GM18909 (cell line): ENCODE results near the gene GNAT1.
"Not testable (repeated sequence)": the region's sequence is repeated elsewhere in the genome, so short reads cannot be mapped to it uniquely, and the experiment has no call there.

ENCODE experiments used
- ATAC-seq: cut with Tn5 transposase; IDR thresholded peaks from one replicate; pipeline ENCODE4 v1.9.1; 2021; ENCODE audit warnings: mild to moderate bottlenecking; ENCODE audit not compliant: unreplicated experiment, poor library complexity

The GNAT1 gene

GRCh38 chr3:50201573-50202315 lies 10.3 kb downstream of the GNAT1 start:
- no peak for ATAC-seq

DNA sequence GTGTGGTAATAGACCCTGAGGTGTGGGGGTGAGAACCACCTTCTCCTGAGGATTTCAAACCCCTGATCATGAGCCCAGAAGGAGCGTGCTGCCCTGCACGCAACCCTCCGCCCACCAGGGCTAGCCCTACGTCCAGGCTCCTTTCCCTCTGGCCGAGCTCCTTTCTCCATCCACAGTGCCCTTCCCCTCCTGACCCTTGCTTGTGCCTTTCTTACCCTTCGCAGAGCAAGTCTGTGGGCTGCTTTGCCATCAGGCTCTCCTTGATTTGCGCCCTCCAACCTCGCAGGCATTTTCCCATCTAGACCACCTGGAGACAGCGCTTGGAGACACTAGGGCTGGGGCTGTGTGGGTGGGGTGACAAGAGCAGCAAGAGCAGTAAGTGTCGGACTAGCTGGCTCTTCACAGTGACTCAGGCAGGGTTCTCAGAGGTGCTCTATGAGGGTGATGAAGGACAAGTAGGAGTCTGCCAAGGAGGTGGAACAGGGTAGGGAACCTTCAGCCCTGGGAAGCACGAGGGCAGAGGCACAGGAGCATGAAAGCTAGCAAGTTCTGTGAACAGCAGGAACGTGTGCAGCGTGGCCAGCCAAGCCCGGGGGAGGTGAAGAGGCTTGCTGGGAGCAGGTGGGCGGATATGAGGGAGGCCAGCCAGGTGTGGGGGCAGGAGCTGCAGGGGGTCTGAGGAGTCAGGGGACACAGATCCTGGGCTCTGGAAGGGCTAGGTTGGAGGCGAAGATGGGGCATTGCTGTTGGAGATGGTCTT lies 11.1 kb downstream of the GNAT1 start:
- no peak for ATAC-seq

DNA sequence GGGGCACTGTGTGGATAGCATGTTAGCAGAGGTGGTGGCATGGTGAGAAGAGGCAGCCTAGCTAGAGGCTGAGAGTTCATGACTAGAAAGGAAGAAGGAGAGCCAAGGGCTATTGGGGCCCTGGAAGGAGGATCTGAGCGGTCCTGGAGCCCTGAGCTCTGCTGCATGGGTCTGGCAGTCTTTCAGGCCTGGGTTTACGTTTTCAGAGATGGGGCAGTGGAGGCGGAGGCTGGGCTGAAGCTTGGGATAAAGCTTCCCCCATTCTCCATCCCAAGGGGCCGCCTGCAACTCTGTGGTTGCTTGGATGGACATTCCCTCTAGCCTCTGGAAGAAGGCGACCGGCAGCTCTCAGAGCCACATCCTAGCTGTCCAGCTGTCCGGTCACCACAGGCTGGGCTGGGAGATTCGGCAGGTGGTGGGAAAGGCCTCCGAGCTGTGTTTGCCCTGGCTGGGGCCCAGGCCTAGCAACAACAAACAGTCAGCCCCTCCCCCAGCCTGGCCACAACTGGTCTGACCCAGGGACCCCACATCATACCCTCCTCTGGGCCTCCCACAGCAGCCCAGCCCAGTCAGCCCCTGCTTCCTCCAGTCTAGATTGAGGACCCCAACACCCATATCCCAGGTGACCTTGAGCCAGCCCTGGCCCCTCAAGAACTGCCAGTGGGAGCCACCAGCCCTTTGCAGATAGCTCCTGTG lies 11.9 kb downstream of the GNAT1 start:
- no peak for ATAC-seq

DNA sequence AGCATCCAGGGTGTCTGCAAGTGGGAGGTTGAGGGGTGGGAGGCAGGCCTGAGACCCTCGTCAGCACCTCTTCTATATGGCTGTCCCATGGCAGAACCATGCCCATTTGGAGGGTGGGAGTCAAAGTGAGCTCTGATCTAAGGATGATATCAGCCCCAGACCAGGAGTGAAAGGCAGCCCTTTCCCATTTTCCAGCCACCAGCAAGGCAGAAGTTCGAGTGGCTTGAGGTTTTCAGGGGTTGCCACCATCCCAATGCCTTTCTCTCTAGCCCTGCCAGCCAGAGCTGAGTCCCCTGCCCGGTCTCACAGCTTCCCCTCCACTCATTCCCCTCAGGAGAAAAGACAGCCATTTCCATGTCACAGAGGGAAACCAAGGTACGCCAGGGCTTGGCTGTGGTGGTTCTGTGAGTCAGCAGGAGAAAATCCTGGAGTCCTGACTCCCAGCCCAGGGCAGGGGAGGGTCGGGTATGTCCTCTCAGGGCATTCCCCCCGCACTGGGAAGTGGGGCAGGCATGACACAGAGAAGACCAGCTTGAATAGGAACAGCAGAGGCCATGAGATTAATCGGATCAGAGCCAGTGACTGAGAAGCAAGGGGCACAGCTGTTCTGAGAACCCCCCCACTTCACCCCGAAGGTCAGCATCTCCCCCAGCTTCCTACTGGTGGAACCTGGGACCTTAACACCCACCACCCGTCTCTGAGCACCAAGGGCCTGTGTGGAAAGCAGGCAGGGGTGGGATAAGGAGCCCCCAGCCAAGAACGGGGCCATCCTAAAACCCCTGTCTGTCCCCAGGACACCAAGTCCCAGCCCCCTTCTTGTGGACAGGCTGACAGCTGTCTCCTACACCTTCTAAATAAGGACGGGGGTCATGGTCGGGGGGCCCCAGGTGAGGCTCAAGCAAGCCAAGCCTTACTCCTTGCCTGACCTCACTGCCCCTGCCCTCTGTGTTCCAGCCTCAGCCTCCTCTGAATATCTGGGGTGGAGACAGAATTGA lies 12.7 kb downstream of the GNAT1 start:
- no peak for ATAC-seq

GRCh38 chr3:50204804-50205412 lies 13.5 kb downstream of the GNAT1 start, which contains the start of gene SLC38A3:
SLC38A3 (plus strand) TSS chr3:50205271; CDS start chr3:50214200, 8,929 bp downstream.
- no peak for ATAC-seq

DNA sequence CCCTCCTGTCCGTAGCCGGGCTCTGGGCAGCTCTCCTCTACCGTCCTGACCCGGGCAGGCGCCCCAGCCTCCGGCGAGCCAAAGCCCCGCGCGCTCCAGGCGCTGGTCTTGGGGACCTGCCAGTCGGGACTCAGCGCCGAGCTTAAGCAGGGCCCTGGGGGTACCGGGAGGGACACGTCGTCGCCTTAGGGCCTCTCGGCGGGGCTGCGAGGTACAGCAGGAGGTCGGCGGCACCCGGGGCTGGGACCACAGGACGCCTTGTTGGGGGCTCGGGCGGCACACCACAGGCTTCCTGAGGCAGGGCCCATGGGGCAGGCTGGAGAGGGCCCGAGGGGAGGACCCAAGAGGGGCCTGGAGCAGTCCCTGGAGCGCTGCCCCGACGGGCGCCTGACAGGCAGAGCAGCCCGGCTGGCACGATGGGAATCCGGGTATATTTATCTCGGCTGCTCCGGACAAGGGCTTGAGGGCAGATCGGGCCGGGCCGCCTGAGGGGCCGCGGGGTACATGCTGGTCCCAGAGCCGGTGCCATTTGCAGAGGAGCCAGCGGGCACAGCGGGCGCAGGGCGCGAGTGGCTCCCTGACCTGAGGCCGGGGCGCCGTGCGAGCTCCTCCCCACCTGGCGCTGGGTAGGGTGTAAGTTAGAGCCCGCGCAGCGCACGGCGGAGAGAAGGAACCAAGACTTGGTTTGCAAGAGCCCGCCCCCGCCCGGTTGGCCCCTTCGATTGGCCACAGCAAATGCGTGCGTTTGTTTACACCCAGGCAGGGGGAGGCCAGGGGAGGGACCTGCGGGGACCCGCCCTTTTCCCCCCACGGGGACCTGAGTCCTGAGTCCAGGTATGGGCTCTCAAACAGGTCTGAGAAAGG lies 14.2 kb downstream of the GNAT1 start:
- no peak for ATAC-seq

- no peak for ATAC-seq
Measured at GRCh38 chr3:50207359-50208042, 16.1 kb downstream of the GNAT1 start.

- ATAC-seq: no peak
Measured at GRCh38 chr3:50208677-50209344, 17.4 kb downstream of the GNAT1 start.

DNA sequence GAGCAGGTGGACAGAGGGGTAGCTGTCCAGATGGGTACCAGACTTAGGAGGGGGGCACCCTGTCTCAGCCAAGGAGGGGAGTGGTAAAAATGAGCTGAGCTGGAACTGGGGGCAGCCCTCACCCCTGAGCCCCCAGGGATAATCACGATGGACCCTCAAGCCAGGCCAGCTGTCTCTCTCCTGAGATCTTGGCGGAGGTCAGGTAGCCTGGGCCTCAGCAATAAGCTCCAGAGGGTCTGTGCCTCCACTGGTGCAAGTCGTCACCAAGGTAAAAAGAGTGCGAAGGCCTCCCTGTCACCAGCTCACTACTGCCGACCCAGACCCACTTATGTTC lies 18.7 kb downstream of the GNAT1 start:
- no peak for ATAC-seq

GRCh38 chr3:50210510-50211367 lies 19.3 kb downstream of the GNAT1 start:
- no peak for ATAC-seq

DNA sequence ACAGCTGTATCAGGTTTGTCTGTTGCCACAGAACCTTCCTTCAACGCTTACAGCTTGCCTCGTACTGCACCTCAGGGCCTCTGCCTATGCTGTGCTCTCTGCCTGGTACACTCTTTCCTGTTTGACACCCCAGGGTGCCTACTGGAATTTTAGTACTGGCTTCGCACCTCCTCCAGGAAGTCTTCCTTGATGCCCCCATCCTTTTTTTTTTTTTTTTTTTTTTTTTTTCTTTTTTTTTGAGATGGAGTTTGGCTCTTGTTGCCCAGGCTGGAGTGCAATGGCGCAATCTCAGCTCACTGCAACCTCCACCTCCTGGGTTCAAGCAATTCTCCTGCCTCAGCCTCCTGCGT lies 19.9 kb downstream of the GNAT1 start:
- ATAC-seq: not testable (repeated sequence)

GRCh38 chr3:50211930-50212329 lies 20.5 kb downstream of the GNAT1 start:
- no peak for ATAC-seq

DNA sequence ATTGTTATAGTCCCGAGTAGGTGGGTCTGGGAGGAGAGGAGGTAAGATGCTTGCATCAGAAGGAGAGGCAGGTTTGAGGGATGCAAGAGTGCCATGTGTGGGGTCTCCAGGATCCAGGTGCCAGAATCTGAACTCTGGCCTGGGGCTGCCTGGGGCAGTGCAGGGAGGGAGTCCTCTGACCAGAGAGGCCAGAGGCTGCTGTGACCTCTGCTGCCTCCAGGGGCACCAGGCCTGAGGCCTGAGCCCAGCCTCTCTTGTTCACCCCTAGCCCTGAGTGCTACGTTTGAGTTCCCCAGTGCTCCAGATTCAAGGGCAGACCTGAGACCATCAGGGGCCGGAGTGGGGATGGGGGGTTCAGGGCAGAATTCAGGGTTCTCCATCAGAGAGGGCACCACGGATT lies 21.1 kb downstream of the GNAT1 start:
- no peak for ATAC-seq

GRCh38 chr3:50212971-50213370 lies 21.6 kb downstream of the GNAT1 start:
- ATAC-seq: no peak

GRCh38 chr3:50213373-50213772 lies 22.0 kb downstream of the GNAT1 start:
- no peak for ATAC-seq

DNA sequence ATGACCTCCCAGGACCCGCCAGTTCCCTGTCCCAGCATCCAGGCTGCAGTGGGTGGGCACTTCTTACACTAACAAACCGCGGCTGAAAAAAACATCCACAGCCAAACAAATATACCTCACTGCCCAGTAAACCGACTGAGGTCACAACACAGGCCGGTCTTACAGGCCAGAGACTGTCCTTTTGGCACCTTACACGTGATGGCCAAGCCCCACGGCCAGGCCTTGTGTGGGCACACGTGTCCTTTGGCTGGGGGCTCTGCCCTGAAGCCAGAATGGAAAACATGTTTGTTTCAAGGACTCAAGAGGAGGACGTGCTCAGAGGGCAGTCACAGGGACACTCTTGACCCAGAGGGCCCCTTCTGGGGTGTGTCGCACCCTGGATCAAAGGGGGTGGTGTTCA lies 23.4 kb downstream of the GNAT1 start:
- ATAC-seq: no peak

GRCh38 chr3:50215529-50215928 lies 24.1 kb downstream of the GNAT1 start:
- ATAC-seq: no peak
